OCI-LY3 (cell line): ENCODE data around the gene LIPC.

ENCODE experiments used
- H2AFZ ChIP-seq: fragments of 200-600, 300-600 bp; shearing (Covaris generic); 2 replicates; pipeline ENCODE4 v1.6.0; 2014; ENCODE audit warnings: antibody characterized with exemption, low read depth, low read length
- H3K27ac ChIP-seq: fragments of 200-600, 300-600 bp; sonication (generic); 2 replicates; pipeline ENCODE4 v1.5.1; 2014; ENCODE audit warnings: mild to moderate bottlenecking, low read length, moderate library complexity, mixed read lengths
- H3K27me3 ChIP-seq: fragments of 200-600, 300-600 bp; sonication (generic); 2 replicates; pipeline ENCODE4 v1.6.1; 2014; ENCODE audit warnings: low read depth, low read length, mixed read lengths
- H3K36me3 ChIP-seq: fragments of 200-600, 300-600 bp; sonication (generic); replicated peaks from 2 replicates; pipeline ENCODE3; 2014; ENCODE audit warnings: low read depth, low read length, mixed read lengths
- H3K4me1 ChIP-seq: fragments of 300-600, 200-600 bp; sonication (generic); 2 replicates; pipeline ENCODE4 v1.6.1; 2014; ENCODE audit warnings: low read length, mixed read lengths
- H3K4me2 ChIP-seq: fragments of 200-600, 300-600 bp; sonication (generic); 2 replicates; pipeline ENCODE4 v1.6.1; 2014; ENCODE audit warnings: low read length, mixed read lengths
- H3K4me3 ChIP-seq: fragments of 300-600, 200-600 bp; sonication (generic); 2 replicates; pipeline ENCODE4 v1.5.1; 2014; ENCODE audit warnings: antibody characterized with exemption, mild to moderate bottlenecking, low read length, moderate library complexity
- H3K79me2 ChIP-seq: fragments of 300-600, 200-600 bp; shearing (Covaris generic); 2 replicates; pipeline ENCODE4 v1.6.1; 2014; ENCODE audit warnings: mild to moderate bottlenecking, low read length, mixed read lengths
- H3K9ac ChIP-seq: fragments of 300-600, 200-600 bp; shearing (Covaris generic); 2 replicates; pipeline ENCODE4 v1.6.0; 2014; ENCODE audit warnings: mild to moderate bottlenecking, low read length, moderate library complexity
- H3K9me3 ChIP-seq: fragments of 200-600, 300-600 bp; shearing (Covaris generic); 2 replicates; pipeline ENCODE4 v1.6.1; 2014; ENCODE audit warnings: low read length, mixed read lengths; ENCODE audit not compliant: insufficient read depth
- H4K20me1 ChIP-seq: fragments of 200-600, 300-600 bp; sonication (generic); 2 replicates; pipeline ENCODE4 v1.6.1; 2016; ENCODE audit warnings: low read length, mixed read lengths; ENCODE audit not compliant: insufficient read depth
- EZH2phosphoT487 ChIP-seq: fragments of 200-600 bp; shearing (Covaris generic); IDR thresholded peaks from 2 replicates; pipeline ENCODE4 v1.6.1; 2018; ENCODE audit warnings: antibody characterized with exemption, mixed run types, low read depth
- TF ChIP-seq, protein P1 (sequence below): fragments of 200-600, 300-600 bp; sonication (generic); IDR thresholded peaks from 2 replicates; pipeline ENCODE4 v1.5.1; 2014; ENCODE audit warnings: antibody characterized with exemption, low read length, low read depth

Gene LIPC

DNA sequence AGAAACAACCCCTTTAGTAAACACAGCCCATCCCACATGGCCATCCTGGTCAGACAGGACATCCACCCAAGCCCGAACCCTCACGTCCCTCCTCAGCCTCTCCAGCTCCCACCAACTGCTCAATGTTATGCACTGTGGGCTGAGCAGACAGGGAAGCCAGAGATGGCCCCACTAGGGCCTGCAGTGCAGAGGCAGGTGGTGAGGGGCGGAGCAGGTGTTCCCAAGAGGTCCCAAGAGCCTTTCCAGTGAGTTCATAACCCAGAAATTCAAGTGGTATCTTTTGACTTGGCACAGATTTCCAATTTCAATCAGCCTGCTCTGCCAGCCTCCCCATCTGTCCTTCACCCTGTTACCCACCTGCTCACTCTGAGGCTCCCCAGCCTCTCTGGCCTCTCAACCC, 130.3 kb downstream of the LIPC start:
- H3K4me2 ChIP-seq: no peak overlapping the region
- H3K4me3 ChIP-seq: no peak overlapping the region
- no peaks in the 10 kb centered on the region for H3K36me3 ChIP-seq
- H4K20me1 ChIP-seq: no peaks in the 10 kb centered on the region
- H3K4me1 ChIP-seq: no peaks in the 10 kb centered on the region
- H3K79me2 ChIP-seq: no peaks in the 10 kb centered on the region
- no peak for TF ChIP-seq EZH2phosphoT487
- TF ChIP-seq, protein P1, sequence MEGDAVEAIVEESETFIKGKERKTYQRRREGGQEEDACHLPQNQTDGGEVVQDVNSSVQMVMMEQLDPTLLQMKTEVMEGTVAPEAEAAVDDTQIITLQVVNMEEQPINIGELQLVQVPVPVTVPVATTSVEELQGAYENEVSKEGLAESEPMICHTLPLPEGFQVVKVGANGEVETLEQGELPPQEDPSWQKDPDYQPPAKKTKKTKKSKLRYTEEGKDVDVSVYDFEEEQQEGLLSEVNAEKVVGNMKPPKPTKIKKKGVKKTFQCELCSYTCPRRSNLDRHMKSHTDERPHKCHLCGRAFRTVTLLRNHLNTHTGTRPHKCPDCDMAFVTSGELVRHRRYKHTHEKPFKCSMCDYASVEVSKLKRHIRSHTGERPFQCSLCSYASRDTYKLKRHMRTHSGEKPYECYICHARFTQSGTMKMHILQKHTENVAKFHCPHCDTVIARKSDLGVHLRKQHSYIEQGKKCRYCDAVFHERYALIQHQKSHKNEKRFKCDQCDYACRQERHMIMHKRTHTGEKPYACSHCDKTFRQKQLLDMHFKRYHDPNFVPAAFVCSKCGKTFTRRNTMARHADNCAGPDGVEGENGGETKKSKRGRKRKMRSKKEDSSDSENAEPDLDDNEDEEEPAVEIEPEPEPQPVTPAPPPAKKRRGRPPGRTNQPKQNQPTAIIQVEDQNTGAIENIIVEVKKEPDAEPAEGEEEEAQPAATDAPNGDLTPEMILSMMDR: no peak
- no peak overlapping the region for H3K9ac ChIP-seq
- H3K27ac ChIP-seq: no peak overlapping the region
- no peaks in the 10 kb centered on the region for H3K27me3 ChIP-seq
- H2AFZ ChIP-seq: no peak overlapping the region
- no peaks in the 10 kb centered on the region for H3K9me3 ChIP-seq

DNA sequence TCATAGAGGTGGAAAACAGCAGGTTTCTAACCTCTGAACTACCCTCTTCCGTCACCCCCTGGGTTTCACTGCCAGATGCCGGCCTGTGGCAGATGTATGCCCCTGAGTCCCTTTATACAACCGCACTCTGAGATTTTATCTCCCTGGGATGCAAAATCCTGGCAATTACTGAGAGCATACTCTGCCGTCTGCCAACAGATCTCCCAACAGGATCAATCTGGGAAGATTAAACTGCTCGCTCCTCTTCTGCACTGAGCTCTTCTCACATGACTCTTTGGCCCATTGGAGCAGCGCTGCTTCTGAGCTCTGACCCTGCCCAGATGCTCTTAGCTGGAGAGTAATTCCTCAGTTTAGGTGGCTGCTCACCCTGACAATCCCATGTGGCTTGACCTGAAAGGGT, 133.2 kb downstream of the LIPC start:
- Histone ChIP-seq H3K9me3 (no peaks in the 10 kb centered on the region), H3K36me3 (no peaks in the 10 kb centered on the region), H4K20me1 (no peaks in the 10 kb centered on the region), H3K9ac (no peak overlapping the region), H3K27me3 (no peaks in the 10 kb centered on the region), H3K4me3 (no peak overlapping the region), H2AFZ (no peak overlapping the region), H3K4me1 (no peaks in the 10 kb centered on the region), H3K27ac (no peak overlapping the region), H3K4me2 (no peak overlapping the region), H3K79me2 (no peaks in the 10 kb centered on the region)
- TF ChIP-seq EZH2phosphoT487: no peak
- TF ChIP-seq, protein P1: no peak

DNA sequence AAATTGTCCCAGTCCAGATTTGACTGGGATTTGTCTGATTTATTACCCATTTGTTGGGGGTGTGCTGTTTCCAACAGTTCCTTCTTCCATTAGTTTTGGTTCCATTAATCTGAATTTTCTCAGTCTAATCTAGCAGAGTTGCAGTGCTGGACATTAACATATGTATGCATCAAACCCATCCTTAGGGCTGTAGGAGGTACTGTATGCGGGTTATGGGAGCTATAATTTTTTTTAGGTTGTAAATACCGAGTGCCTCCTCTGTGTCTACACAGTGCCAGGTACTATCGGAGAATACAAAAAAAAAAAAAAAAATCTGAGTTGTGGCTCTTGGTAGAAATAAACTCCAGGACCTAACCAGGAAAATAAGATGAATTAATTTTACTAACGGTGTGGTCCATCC, 133.8 kb downstream of the LIPC start:
- Histone ChIP-seq H4K20me1 (no peaks in the 10 kb centered on the region), H3K9me3 (no peaks in the 10 kb centered on the region), H3K9ac (no peak overlapping the region), H3K4me1 (no peaks in the 10 kb centered on the region), H3K4me2 (no peak overlapping the region), H2AFZ (no peak overlapping the region), H3K4me3 (no peak overlapping the region), H3K27ac (no peak overlapping the region), H3K36me3 (no peaks in the 10 kb centered on the region), H3K79me2 (no peaks in the 10 kb centered on the region), H3K27me3 (no peaks in the 10 kb centered on the region)
- TF ChIP-seq, protein P1: no peak

DNA sequence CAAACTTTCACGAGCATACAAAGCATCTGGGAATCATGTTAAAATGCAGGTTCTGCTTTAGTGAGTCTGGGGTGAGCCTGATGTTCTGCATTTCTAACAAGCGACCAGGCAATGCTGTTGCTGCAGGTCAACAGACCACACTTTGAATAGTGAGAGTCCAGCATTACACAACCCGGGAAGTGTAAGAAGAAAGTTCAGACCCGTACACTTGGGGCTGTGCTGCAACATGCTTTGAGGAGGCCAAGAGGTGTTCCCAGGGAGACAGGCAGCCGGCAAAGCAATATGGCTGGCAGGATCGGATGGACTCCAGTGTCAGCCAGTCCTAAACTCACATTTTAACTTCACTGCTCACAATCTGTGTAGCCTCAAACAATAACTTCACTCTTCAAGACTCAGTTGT, 134.2 kb downstream of the LIPC start:
- H3K9me3 ChIP-seq: no peaks in the 10 kb centered on the region
- H3K79me2 ChIP-seq: no peaks in the 10 kb centered on the region
- no peaks in the 10 kb centered on the region for H3K36me3 ChIP-seq

More for the DNA sequence above, 134.2 kb downstream of the LIPC start:
- Histone ChIP-seq H3K27me3 (no peaks in the 10 kb centered on the region), H3K4me2 (no peak overlapping the region), H3K4me1 (no peaks in the 10 kb centered on the region), H3K9ac (no peak overlapping the region), H3K4me3 (no peak overlapping the region), H3K27ac (no peak overlapping the region), H4K20me1 (no peaks in the 10 kb centered on the region), H2AFZ (no peak overlapping the region)
- TF ChIP-seq, protein P1: no peak
- TF ChIP-seq EZH2phosphoT487: no peak
